Mesenchymal stem cell (in vitro differentiated cells and primary cell): Measurements from ENCODE around the gene HAND2.
A peak's percentile ranks its signal among the peaks of the same experiment; 100 is the strongest.

Source experiments
- DNase-seq: peaks from one replicate; pipeline ENCODE4 v3.0.0-alpha.2; 2013
- H2AFZ ChIP-seq: one replicate; pipeline ENCODE4 v1.6.1; 2013; ENCODE audit warnings: low read depth, mild to moderate bottlenecking, control low read depth, inconsistent platforms, low read length, moderate library complexity
- H2AK5ac ChIP-seq: 2 replicates; pipeline ENCODE4 v1.6.1; 2013; ENCODE audit warnings: low read length, moderate library complexity, mild to moderate bottlenecking, inconsistent platforms; ENCODE audit not compliant: severe bottlenecking
- H2BK120ac ChIP-seq: one replicate; pipeline ENCODE4 v1.6.1; 2013; ENCODE audit warnings: low read depth, mild to moderate bottlenecking, inconsistent platforms, low read length, moderate library complexity
- H2BK12ac ChIP-seq, 2 experiments: one replicate each; pipeline ENCODE4 v1.6.1; 2013; ENCODE audit warnings: inconsistent platforms in 2 of 2, low read length in 2 of 2, mild to moderate bottlenecking in 2 of 2, moderate library complexity in 2 of 2, control low read depth in 1 of 2
- H2BK15ac ChIP-seq: one replicate; pipeline ENCODE4 v1.6.1; 2013; ENCODE audit warnings: mild to moderate bottlenecking, low read depth, inconsistent platforms; ENCODE audit not compliant: poor library complexity, severe bottlenecking
- H2BK5ac ChIP-seq: 2 replicates; pipeline ENCODE4 v1.6.1; 2013; ENCODE audit warnings: low read depth, mild to moderate bottlenecking, low read length, control low read depth, inconsistent platforms; ENCODE audit not compliant: poor library complexity, severe bottlenecking
- H3K14ac ChIP-seq, 2 experiments: one replicate each; pipeline ENCODE4 v1.6.1; 2013; ENCODE audit warnings: inconsistent platforms in 2 of 2, low read length in 2 of 2, control low read depth in 1 of 2, mild to moderate bottlenecking in 1 of 2, moderate library complexity in 1 of 2
- H3K18ac ChIP-seq, 2 experiments: one replicate each; pipeline ENCODE4 v1.6.1; 2013; ENCODE audit warnings: inconsistent platforms in 2 of 2, low read length in 2 of 2, control low read depth in 1 of 2, low read depth in 1 of 2, mild to moderate bottlenecking in 1 of 2
- H3K23ac ChIP-seq, 2 experiments: one replicate each; pipeline ENCODE4 v1.6.1; 2013; ENCODE audit warnings: inconsistent platforms in 2 of 2, low read length in 2 of 2, mild to moderate bottlenecking in 2 of 2, moderate library complexity in 2 of 2, control low read depth in 1 of 2
- H3K27ac ChIP-seq: 2 replicates; pipeline ENCODE4 v1.5.1; 2013; ENCODE audit warnings: mild to moderate bottlenecking, moderate library complexity, low read length, control low read depth, inconsistent platforms; ENCODE audit not compliant: poor library complexity, severe bottlenecking
- H3K27me3 ChIP-seq, 2 experiments: 2 replicates each; pipeline versions ENCODE4 v1.6.1 to v1.7.0; 2013; ENCODE audit warnings: low read length in 2 of 2, mild to moderate bottlenecking in 2 of 2, moderate library complexity in 2 of 2, control low read depth in 1 of 2, inconsistent platforms in 1 of 2; ENCODE audit not compliant: control insufficient read depth in 1 of 2, insufficient read depth in 1 of 2
- H3K36me3 ChIP-seq, 2 experiments: 2 replicates each; pipeline versions ENCODE4 v1.6.1 to v1.7.0; 2013; ENCODE audit warnings: low read length in 2 of 2, control low read depth in 1 of 2, inconsistent platforms in 1 of 2, low read depth in 1 of 2, mild to moderate bottlenecking in 1 of 2; ENCODE audit not compliant: insufficient read depth in 2 of 2, control insufficient read depth in 1 of 2
- H3K4ac ChIP-seq, 2 experiments: one replicate each; pipeline ENCODE4 v1.6.1; 2013; ENCODE audit warnings: inconsistent platforms in 2 of 2, low read length in 2 of 2, mild to moderate bottlenecking in 2 of 2, moderate library complexity in 2 of 2, control low read depth in 1 of 2, low read depth in 1 of 2
- H3K4me1 ChIP-seq: 2 replicates; pipeline ENCODE4 v1.6.1; 2013; ENCODE audit warnings: low read depth, low read length, control low read depth; ENCODE audit not compliant: control insufficient read depth, insufficient read depth
- H3K4me2 ChIP-seq: 2 replicates; pipeline ENCODE4 v1.6.1; 2013; ENCODE audit warnings: low read length, mild to moderate bottlenecking, inconsistent platforms; ENCODE audit not compliant: poor library complexity, severe bottlenecking
- H3K4me3 ChIP-seq, 2 experiments: 2 replicates each; pipeline versions ENCODE4 v1.5.1 to v1.7.0; 2013; ENCODE audit warnings: low read length in 2 of 2, mild to moderate bottlenecking in 2 of 2, control low read depth in 1 of 2, low read depth in 1 of 2; ENCODE audit not compliant: insufficient read depth in 1 of 2
- H3K79me1 ChIP-seq: replicated peaks from 2 replicates; pipeline ENCODE4 v1.6.1; 2013; ENCODE audit warnings: mild to moderate bottlenecking, control low read depth, low read length, inconsistent platforms; ENCODE audit not compliant: poor library complexity, severe bottlenecking
- H3K9ac ChIP-seq: 2 replicates; pipeline ENCODE4 v1.7.0; 2013; ENCODE audit warnings: mild to moderate bottlenecking, low read length, moderate library complexity
- H3K9me3 ChIP-seq: 2 replicates; pipeline ENCODE4 v1.7.0; 2013; ENCODE audit warnings: mild to moderate bottlenecking, low read length; ENCODE audit not compliant: control insufficient read depth
- H4K8ac ChIP-seq: one replicate; pipeline ENCODE4 v1.6.1; 2013; ENCODE audit warnings: inconsistent platforms, mild to moderate bottlenecking, low read length, moderate library complexity
- H4K91ac ChIP-seq: one replicate; pipeline ENCODE4 v1.6.1; 2013; ENCODE audit warnings: mild to moderate bottlenecking, low read length, inconsistent platforms
- WGBS: methylation state at CpG from one replicate; pipeline ENCODE4 v1.1.7; 2013; ENCODE audit warnings: mixed read lengths; 5-methylcytosine and 5-hydroxymethylcytosine counted together

The HAND2 gene

GRCh38 chr4:173501592-173502150 is 28.4 kb downstream of the HAND2 start:
- Histone ChIP-seq H3K27me3 (peaks cover 20 to 90% of the 10 kb centered on the region in 2 experiments), H3K9me3 (no peaks in the 10 kb centered on the region), H3K4me1 (peaks cover 12% of the 10 kb centered on the region), H3K9ac (no peak overlapping the region), H2BK120ac (no peak overlapping the region), H3K18ac (no peak overlapping the region), H3K4ac (no peak overlapping the region), H2AK5ac (no peak overlapping the region), H3K27ac (no peak overlapping the region), H3K79me1 (no peaks in the 10 kb centered on the region), H2BK5ac (no peak overlapping the region), H2AFZ (no peak overlapping the region), H3K14ac (no peak overlapping the region), H3K23ac (no peak overlapping the region), H3K4me3 (no peak overlapping the region), H3K36me3 (no peaks in the 10 kb centered on the region), H2BK12ac (no peak overlapping the region), H4K91ac (no peak overlapping the region), H2BK15ac (no peak overlapping the region), H3K4me2 (no peak overlapping the region), H4K8ac (no peak overlapping the region)
- DNase-seq = no peak
- 56% methylated on average over 21 of the region's 21 CpGs for WGBS

- peaks cover 10% of the 10 kb centered on the region for H3K4me1 ChIP-seq
- H3K4me2 ChIP-seq = peak overlapping the region; percentile 12
- no peak overlapping the region for H3K23ac ChIP-seq
- no peak overlapping the region for H3K9ac ChIP-seq
- no peaks in the 10 kb centered on the region for H3K9me3 ChIP-seq
- H3K4me3 ChIP-seq = peak overlapping the region in 1 of 2 experiments; percentile 20
- no peak overlapping the region for H2BK12ac ChIP-seq
- no peak overlapping the region for H3K14ac ChIP-seq
- H3K79me1 ChIP-seq = no peaks in the 10 kb centered on the region
- H2BK15ac ChIP-seq = no peak overlapping the region
- no peak overlapping the region for H4K91ac ChIP-seq
- H2BK5ac ChIP-seq = no peak overlapping the region
- H2AFZ ChIP-seq = no peak overlapping the region
- no peak for DNase-seq
- no peak overlapping the region for H2BK120ac ChIP-seq
- H4K8ac ChIP-seq = no peak overlapping the region
- no peak overlapping the region for H3K4ac ChIP-seq
- peaks cover 20 to 86% of the 10 kb centered on the region in 2 experiments for H3K27me3 ChIP-seq
- no peak overlapping the region for H3K18ac ChIP-seq
- no peak overlapping the region for H3K27ac ChIP-seq
- WGBS = 60% methylated on average over 48 of the region's 48 CpGs
- no peak overlapping the region for H2AK5ac ChIP-seq
- H3K36me3 ChIP-seq = no peaks in the 10 kb centered on the region
Observed at GRCh38 chr4:173500841-173501591, 29.0 kb downstream of the HAND2 start.

- Histone ChIP-seq H3K4ac (no peak overlapping the region), H3K9ac (no peak overlapping the region), H2BK5ac (no peak overlapping the region), H2AFZ (no peak overlapping the region), H4K91ac (no peak overlapping the region), H3K18ac (no peak overlapping the region), H2BK120ac (no peak overlapping the region), H3K27ac (no peak overlapping the region), H2AK5ac (no peak overlapping the region), H3K14ac (no peak overlapping the region), H3K4me1 (peaks cover 10% of the 10 kb centered on the region), H3K4me2 (peak overlapping the region; percentile 12), H2BK12ac (no peak overlapping the region), H3K36me3 (no peaks in the 10 kb centered on the region), H4K8ac (no peak overlapping the region), H3K4me3 (no peak overlapping the region), H3K23ac (no peak overlapping the region), H3K27me3 (peaks cover 20 to 81% of the 10 kb centered on the region in 2 experiments), H3K79me1 (no peaks in the 10 kb centered on the region), H3K9me3 (no peaks in the 10 kb centered on the region), H2BK15ac (no peak overlapping the region)
- 60% methylated on average over 38 of the region's 38 CpGs for WGBS
- no peak for DNase-seq
Observed at GRCh38 chr4:173499658-173500535, 30.1 kb downstream of the HAND2 start.

GRCh38 chr4:173498771-173499170 is 31.3 kb downstream of the HAND2 start:
- Histone ChIP-seq H3K27me3 (peaks cover 20 to 72% of the 10 kb centered on the region in 2 experiments), H3K9me3 (no peaks in the 10 kb centered on the region), H2AFZ (no peak overlapping the region), H3K4me3 (no peak overlapping the region), H2BK12ac (no peak overlapping the region), H2BK15ac (peak overlapping the region; percentile 54), H3K4ac (no peak overlapping the region), H3K27ac (no peak overlapping the region), H2BK120ac (no peak overlapping the region), H3K23ac (no peak overlapping the region), H3K4me2 (no peak overlapping the region), H3K79me1 (no peaks in the 10 kb centered on the region), H3K14ac (no peak overlapping the region), H3K18ac (no peak overlapping the region), H2BK5ac (no peak overlapping the region), H2AK5ac (no peak overlapping the region), H4K8ac (no peak overlapping the region), H3K9ac (no peak overlapping the region), H3K4me1 (peaks cover 14% of the 10 kb centered on the region), H3K36me3 (no peaks in the 10 kb centered on the region), H4K91ac (no peak overlapping the region)
- no peak for DNase-seq
- WGBS = 100% methylated on average over 1 of the region's 3 CpGs
